ENCODE data around the gene ITSN2.
A peak's percentile ranks its signal among the peaks of the same experiment; 100 is the strongest.
"Not testable (repeated sequence)": the region's sequence is repeated elsewhere in the genome, so short reads cannot be mapped to it uniquely, and the experiment has no call there.

ITSN2 gene
- total RNA-seq: 216 to 259 reads per million in 2 donors

DNA sequence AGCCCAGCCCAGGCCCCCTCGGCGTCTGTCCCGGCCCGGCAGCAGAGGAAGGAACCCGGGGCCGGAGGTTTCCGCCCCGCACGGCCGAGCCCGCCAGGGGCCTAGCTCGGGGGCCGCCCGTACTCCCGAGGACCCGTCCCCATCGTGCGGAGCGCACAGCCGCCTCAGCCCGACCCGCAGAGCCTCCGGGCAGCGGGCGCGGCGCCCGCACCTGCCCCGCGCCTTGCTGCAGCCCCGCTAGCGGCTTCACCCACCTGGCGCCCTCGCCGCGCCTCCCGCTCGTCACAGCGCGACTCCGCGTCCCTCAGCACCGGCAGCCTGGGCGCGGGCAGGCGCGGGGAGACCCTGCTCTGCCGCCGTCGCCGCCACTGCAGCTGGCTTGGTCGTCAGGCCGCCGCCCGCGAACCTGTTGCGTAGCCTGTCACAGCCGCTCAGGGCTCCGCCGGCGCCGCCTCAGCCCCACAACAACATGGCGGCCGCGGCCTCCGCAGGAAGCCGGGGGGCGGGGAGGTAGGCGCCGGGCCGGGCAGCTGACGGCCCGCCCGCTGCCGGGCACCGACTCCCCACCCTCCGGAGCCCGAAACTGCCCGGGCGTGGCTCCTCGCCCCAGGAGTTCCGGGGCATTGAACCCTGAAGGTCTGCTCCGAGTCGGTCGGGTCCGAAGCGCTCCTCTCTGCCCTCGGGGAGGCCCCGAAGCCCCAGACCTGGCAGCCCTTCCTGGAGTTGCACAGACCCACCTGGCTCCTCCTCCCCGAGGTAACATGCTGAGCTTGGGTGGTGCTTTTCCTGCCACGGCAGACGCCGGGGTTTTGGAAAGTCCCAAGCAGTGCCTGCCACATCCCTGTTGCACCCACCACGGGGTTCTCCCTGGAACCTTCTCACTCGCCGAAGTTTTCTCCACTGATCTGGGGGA, at the start of gene ITSN2:
Gene ITSN2, minus strand, starts transcription at position 487 of the 913 bp plus-strand sequence. CDS start 32,454 bp downstream, outside the sequence.
- DNase-seq: peak; percentile 68 to 90 (median 78)

DNA sequence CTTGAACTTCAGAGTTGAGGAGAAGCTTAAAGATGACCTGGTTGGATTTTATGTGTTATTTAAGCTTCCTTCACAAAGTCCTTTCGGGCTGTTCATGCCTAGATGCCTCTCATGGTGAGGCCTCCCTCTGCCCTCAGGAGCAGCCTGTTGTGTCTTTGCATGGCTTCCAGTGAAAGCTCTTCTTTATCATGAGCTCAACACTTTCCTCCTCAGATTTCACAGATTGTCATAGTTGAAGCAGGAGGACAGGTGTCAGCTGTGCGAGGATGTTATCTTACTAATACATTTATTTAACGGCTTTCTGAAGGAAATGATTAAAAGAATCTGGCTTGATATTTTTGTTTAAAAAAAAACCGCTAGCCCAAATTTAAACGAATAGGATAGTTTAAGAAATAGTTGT, 48.8 kb upstream of the ITSN2 start:
- DNase-seq: no peak

DNA sequence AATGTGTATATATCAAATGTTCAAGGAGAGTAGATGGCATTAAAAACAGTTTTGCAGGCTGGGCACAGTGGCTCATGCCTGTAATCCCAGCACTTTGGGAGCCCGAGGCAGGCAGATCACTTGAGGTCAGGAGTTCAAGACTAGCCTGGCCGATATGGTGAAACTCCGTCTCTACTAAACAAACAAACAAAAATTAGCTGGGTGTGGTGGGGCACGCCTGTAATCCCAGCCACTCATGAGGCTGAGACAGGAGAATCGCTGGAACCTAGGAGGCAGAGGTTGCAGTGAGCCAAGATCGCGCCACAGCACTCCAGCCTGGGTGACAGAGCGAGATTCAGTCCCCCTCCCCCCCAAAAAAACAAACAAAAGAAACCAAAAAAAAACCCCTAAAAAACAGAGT, 48.4 kb upstream of the ITSN2 start:
- not testable (repeated sequence) for DNase-seq

DNA sequence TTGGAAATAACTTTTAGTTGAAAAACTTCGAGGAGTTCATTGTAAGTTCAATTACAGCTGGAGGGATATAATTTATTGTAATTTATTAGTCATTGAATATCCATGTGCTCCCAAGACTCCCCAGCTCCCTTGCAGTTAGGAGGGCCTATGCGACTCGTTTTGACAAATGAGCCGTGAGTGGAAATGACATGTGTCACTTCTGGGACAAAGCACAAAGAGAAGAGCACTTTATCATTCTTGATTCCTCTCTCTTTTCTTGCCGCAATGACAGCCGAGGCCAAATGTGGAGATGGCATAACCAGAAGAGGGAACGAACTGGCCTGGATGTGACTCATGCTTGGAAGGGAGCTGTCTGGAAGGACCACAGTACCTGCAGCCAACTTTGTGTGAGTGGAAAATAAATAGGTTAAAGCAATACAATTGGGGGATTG, 44.2 kb upstream of the ITSN2 start:
- no peak for DNase-seq

DNA sequence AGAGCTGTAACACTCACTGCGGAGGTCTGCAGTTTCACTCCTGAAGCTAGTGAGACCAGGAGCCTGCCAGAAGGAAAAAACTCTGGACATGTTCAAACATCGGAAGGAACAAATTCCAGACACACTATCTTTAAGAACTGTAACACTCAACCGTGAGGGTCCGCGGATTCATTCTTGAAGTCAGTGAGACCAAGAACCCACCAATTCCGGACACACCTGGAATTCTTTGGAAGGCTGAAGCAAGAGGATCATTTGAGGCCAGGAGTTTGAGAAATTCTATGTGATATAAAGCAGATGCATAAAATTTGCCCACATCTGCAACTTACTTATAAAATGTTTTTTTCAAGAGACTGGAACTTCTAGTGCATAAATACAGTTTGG, 43.5 kb upstream of the ITSN2 start:
- no peak for DNase-seq

DNA sequence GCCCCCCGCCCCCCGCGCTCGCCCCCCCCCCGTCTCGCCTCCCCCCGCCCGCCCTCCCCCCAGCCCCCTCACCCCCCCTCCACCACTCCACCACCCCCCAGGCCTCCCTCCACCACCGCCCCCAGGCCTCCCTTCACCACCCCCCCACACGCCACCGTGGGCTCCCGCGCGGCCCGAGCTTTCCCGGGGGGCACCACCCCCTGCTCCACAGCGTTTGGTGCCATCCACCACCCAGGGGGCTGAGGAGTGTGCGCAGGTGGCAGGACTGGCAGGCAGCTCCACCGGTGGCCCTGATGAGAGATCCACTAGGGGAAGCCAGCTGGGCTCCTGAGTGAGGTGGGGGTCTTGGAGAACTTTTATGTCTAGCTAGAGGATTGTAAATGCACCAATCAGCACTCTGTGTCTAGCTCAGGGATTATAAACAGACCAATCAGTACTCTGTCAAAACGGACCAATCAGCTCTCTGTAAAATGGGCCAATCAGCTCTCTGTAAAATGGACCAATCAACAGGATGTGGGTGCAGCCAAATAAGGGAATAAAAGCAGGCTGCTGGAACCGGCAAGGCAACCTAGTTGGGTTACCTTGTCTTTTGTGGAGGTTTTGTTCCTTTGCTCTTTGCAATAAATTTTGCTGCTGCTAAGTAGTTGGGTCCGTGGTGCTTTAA, 43.0 kb upstream of the ITSN2 start:
- DNase-seq: peak in 1 of 5 experiments; percentile 17

DNA sequence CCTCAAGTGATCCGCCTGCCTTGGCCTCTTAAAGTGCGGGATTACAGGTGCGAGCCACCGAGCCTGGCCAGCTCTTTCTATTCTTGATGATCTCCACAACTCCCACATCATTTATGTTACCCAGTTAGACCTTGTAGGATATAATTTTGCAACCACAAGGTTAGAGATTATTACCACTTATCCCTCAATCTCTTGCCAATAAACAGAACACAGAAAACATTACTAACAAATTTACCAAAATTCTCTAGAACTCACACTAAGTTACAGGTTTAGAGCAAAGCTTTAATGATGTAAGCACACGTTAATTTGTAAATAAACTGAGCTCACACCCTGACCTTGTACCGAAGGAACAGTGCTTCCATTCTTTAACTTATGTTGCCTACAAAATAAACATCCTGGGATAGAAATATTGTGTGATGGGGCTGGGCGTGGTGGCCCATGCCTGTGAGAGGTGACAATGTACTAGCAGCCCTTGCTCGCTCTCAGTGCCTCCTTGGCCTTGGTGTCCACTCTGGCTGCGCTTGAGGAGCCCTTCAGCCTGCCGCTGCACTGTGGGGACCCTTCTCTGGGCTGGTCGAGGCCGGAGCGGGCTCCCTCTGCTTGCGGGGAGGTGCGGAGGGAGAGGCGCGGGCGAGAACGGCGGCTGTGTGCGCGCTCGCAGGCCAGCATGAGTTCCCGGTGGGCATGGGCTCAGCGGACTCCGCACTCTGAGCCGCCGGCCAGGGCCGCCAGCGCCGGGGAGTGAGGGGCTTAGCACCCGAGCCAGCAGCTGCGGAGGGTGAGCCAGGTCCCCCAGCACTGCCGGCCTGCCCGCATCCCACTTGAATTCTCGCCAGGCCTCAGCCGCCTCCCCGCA, 42.1 kb upstream of the ITSN2 start:
- no peak for DNase-seq

DNA sequence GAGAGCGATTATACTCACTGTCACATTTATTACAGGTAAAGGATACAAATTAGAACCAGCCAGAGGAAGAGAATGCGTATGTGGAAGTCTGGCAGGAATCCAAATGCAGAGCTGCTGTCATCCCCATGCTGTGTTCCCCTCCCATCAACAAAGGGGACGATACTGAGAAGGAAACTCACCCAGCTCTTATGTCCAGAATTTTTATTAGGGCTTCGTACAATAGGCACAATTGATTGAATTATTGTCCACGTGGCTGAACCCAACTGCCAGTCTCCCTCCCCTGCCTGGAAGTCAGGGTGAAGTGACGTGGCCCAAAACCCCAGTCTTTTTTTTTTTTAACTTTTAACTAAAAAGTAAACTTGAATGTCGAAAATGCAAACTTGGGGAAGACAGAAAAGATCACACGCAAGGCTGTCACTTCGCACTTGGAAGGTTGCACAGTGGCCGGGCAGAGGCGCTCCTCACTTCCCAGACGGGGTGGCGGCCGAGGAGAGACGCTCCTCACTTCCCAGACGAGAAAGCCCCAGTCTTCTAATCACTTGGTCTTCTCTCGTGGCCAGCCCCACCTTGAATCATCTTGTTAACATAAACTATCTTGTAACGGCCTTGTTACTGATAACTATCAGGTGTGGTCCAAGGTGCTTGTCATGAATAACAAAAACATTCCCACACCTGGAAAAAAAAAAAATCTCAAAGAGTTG, 40.0 kb upstream of the ITSN2 start:
- no peak for DNase-seq

DNA sequence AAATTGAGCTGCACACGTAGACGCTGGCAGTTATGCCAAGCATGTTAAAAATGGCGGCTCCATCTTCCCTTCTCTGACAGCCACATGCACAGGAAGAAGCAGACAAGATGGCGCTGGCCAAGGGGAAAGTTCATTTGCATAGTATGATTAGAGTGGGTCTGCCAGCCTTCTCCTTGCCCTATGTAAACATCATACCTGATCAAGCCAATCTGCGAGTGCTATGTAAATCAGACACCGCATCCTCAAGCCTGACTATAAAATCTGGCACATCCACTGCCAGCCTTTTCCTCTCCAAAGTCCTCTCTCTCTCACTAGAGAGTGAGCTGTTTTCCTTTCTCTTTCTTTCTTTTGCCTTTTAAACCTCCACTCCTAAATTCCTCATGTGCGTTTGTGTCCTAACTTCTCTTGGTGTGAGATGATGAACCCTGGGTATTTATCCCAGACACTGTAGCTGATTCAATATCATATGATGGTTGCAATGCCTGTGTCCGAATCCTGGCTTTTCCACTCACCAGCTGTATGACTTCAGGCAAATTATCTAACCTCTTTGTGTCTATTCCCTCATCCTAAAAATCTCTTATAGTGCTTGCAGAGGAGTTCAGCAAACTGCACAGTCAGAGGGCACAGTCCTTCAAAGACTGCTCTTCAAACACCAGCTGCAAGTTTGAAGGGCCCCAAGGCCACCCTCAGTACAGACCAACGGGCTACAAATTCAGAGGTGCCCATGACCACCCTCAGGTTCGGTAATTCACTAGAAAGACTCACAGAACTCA, 39.3 kb upstream of the ITSN2 start:
- no peak for DNase-seq

DNA sequence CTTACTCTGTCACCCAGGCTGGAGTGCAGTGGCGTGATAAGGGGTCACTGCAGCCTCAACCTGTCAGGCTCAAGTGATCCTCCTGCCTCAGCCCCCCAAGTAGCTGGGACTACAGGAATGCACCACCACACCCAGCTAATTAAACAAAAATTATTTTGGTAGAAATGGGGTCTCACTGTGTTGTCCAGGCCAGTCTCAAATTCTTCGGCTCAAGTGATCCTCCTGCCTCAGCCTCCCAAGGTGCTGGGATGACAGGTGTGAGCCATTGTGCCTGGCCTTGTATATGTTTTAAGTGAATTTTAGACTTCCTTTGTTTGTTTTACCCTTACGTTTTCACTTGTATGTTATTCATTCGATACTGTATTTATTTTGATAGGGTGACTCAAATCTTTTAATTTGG, 34.7 kb upstream of the ITSN2 start:
- DNase-seq: no peak

DNA sequence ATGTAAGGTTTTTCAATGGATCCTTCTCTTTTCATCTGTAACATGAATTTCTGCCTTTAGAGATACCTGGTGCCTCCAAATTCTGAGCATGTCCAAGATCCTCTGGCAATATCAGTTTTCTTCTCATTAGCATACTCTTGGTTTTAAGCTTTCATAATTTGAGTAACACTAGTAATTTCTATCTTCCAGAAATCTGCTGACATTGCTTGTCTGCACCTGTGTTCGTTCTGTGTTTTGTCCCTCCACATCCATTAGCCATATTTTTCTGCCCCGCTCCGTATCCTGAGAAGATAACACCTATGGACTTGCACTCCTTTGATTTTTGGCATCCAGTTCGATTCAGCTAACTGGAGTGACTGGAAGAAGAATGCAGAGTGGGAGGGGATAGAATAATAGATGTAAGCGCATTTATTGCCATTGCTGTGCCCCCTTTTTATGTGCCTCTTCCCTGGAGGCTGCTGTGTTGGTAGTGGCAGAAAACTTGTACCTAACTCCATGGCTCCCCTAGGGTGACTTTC, 32.3 kb upstream of the ITSN2 start:
- DNase-seq: no peak

DNA sequence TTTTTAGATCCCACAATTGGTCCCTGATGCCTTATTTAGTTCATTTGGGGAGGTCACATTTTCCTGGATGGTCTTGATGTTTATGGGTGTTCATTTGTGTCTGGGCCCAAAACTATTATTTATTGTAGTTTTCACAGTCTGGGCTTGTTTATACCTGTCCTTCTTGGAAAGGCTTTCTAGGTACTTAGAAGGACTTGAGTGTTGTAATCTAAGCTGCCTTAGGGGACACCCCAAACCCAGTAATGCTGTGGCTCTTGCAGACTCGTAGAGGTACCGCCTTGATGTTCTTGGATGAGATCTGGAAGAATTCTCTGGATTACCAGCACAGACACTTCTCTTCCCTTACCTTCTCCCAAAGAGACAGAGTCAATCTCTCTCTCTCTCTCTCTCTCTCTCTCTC, 25.0 kb upstream of the ITSN2 start:
- no peak for DNase-seq

DNA sequence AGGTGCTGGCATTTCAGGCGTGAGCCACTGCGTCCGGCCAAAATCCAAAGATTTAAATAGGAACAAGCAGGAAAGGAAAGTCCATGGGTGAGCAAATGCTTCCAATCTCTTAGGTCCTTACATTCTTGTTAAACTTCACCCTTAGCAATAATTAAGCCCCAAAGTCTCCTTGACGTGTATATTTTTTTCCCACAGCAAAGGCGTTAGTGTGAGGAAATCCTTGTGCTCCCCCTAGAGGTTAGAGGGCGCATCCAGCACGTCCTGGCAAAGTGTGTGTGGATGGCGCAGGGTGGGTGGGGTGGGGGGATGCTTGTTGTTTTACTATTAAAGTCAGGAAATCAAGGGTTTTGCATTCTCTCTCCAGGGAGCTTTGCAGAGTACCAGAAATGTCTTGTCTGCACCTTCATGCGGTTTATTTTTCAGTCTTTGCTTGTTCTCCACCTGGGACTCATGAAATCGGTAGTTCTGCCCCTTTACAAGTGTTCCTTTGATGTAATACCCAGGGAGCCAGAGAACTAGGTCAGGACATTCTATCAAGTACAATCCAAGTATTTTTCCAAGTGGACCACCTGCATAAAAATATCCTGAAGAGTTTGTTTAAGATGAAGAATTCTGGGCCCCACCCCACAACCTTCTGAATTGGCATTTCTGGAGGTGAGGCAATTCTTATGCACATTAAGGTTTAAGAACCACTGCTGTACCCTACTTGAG, 22.2 kb upstream of the ITSN2 start:
- peak in 4 of 5 experiments; percentile 27 to 71 (median 34) for DNase-seq

DNA sequence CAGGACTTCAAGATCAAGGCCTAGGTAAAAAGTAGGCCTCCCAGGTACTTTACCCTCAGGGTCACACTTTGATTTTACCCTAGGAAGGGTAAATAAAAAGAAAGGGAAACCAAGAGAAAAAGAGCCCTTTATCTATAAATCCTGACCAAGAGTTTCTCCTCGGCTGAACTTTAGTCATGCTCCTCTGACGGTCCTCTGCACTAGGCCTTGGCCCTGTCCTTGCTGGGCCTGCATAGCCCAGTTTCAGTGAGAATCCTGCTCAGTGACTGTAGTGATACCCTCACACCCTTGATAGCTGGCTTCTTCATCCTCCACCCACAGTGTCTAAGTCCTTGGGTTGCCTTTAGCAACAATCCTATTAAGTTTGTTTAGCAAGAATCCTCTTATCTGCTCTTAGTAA, 20.5 kb upstream of the ITSN2 start:
- DNase-seq: no peak

DNA sequence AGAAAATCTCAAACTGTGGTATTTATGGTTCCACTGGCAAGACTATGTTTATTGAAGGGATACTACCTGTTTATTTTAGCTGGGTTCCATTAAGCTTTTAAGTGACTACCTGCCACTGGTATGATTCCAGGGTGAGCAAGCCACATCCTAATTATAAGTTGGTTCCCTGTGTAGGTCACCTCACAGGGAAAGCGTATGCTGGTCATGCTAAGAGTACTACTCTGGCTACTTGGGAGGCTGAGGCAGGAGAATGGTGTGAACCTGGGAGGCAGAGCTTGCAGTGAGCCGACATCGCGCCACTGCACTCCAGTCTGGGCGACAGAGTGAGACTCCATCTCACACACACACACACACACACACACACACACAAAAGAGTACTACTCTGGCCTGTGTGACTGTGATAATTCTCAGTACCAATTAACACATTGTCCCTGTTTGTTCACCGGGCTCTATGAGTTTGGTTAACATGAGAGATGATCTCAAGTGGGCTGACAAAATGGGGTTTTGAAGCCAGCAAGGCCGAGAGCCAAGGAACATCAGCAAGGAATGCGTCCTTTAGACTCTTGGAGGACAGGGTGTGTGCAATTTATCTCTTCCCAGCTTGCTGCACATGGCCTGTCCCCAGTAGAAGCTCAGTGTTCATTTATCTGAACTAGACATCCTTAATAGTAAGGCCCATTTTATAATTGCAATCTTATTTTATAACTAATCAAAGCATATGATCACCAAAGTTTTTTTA, 15.2 kb upstream of the ITSN2 start:
- DNase-seq: no peak

DNA sequence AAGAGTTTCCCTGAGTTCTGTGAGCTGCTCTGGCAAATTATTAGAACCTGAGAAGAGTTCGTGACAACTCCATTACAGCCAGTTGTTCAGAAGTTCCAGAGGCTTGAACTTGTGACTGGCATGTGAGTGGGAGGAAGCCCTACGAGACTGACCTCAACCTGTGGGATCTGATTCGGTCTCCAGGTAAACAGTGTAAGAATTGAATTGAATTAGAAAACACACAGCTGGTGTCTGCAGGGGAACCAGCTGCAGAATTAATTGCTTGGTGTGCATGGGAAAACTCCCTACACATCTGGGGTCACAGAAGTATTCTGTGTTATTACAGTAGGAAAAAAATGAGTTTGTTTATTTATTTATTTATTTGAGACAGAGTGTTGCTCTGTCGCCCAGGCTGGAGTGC, 14.0 kb upstream of the ITSN2 start:
- DNase-seq: no peak

DNA sequence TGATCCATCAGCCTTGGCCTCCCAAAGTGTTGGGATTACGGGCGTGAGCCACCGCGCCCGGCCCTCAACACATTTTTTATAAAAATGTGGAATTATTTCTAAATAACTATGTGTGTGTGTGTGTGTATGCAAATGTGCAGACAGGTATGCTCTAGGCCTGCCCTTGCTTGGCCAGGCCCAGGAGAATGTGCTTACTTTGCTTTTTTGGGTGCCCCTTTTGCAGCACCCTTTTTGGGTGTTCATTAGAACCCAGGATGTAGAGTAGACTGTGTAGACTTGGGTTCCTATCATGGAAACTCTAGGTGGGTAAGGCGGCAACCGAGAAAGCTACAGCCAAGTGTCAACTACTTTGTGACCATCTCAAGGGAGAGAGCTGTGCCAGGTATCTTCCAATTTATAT, 11.7 kb upstream of the ITSN2 start:
- DNase-seq: no peak

DNA sequence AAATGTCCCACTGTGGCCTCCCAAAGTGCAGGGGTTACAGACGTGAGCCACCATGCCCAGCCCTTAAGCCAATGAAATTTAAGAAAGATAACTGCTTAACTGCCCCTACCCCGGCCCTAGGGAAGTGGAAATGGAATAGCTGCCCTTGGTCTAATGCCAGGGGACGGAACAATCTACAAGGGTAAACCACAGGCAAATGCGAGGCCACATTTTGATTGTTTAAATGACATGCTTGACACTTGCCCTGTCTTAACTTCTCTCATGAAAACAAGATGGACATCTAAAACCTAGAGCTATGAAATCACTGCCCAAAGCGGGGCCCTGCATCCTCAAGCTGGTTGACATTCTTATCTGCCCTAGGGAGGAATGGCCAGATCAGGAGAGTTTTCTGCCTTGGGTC, 5.5 kb upstream of the ITSN2 start:
- no peak for DNase-seq

DNA sequence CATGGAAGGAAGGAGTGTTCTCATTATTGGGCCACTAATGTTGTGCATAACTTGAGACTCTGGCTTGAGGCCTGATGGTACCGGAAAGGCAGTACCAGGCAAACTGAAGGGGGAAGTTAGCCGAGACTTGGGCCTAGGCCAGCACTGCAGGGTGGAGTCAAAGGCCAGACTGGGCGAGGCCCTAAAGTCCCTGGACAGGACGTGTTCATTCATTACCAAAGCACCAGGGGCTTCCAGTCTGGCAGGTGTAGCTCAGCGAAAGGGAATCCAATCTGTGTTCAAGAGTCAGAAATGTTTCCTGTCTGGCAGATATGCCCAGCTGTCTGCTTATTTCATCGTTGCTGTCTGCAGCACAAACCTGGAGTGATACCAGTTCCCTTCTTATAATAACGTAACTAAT, 4.7 kb upstream of the ITSN2 start:
- DNase-seq: no peak

DNA sequence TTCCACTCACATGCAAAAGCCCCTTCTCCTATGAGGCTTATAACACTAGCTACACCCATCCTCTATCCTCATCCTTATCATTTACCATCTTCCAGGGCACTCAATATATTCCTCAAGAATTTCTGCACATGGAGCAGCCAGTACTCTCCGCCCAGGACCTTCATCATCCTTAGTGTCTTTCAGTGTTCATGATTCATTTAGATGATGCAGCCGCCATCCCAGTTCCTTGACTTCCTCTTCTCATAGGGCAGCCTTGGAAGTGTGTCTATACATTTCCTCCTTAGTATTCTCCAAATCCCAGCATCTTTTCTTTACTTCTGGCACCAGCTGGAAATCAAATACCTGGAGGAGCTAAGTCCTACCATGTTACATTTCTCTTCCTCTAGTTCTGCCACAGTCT, 3.0 kb upstream of the ITSN2 start:
- DNase-seq: no peak

All from T-helper 2 cell (primary cell).